Upper lobe of right lung (tissue), 1 donor: Measurements from ENCODE around the gene ZNF559. TPM values are rescaled to one million over a fixed set of nuclear protein-coding genes. Genes with fewer than 3 reads are reported as not detected.

ENCODE experiments used
- ATAC-seq: fragments of 200-7000 bp; cut with Tn5 transposase; one replicate; pipeline ENCODE4 v1.9.1; 2020; ENCODE audit warnings: mild to moderate bottlenecking, moderate library complexity
- DNase-seq: peaks from one replicate; pipeline ENCODE4 v3.0.0-alpha.2; 2020
- H3K27ac ChIP-seq: fragments of 200-600 bp; one replicate; pipeline ENCODE4 v1.8.0; 2022
- H3K27me3 ChIP-seq: fragments of 200-600 bp; one replicate; pipeline ENCODE4 v1.8.0; 2022; ENCODE audit warnings: mild to moderate bottlenecking
- H3K36me3 ChIP-seq: fragments of 200-600 bp; one replicate; pipeline ENCODE4 v1.8.0; 2022
- H3K4me1 ChIP-seq: fragments of 200-600 bp; one replicate; pipeline ENCODE4 v1.8.0; 2022
- H3K4me3 ChIP-seq: fragments of 200-600 bp; one replicate; pipeline ENCODE4 v1.8.0; 2022; ENCODE audit warnings: mild to moderate bottlenecking
- H3K9me3 ChIP-seq: fragments of 200-600 bp; one replicate; pipeline ENCODE4 v1.8.0; 2022
- intact Hi-C: fragments of 100-400 bp; cut with DNase I; formaldehyde crosslinking; loops from one replicate; pipeline ENCODE4 v1.11.0; 2022
- total RNA-seq: library from RNA; stranded (reverse); fragmentation: NEBNext Ultra II Directional; extraction: Animal tissue kit (Norgen Biotek cat#: 25700); gene quantifications from one replicate; pipeline ENCODE4 v1.2.1, GENCODE V29; 2021
- TF ChIP-seq, protein P1 (sequence below): fragments of 200-600 bp; IDR thresholded peaks from one replicate; pipeline ENCODE4 v1.8.0; 2022; ENCODE audit warnings: antibody characterized with exemption
- donor health status: DM: no; HTN: yes; CAD: no; lungs with severe emphysema.

ZNF559 gene
- total RNA-seq, 1 donor from 2014 or later: 21.2 TPM

DNA sequence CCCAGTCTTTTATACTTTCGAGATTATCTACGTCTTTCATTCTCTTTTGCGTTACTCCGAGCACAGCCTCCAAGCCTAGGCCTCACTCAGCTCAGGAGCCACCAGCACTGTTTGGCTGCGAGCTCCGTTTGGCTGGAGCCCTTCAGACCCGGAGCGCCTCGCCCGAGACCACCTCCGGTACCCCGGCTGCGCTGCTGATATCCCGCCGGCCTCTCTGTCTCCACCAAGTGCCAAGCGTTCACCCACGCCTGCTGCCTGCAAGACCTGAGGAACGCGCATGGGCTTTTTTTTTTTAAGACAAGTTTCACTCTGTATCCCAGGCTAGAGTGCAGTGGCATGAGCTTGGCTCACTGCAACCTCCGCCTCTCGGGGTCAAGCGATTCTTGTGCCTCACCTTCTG lies 24.7 kb downstream of the ZNF559 start:
- Histone ChIP-seq H3K4me3 (no peak overlapping the region), H3K9me3 (peaks cover 99% of the 10 kb centered on the region), H3K27me3 (no peaks in the 10 kb centered on the region), H3K36me3 (no peaks in the 10 kb centered on the region), H3K4me1 (no peaks in the 10 kb centered on the region), H3K27ac (no peak overlapping the region)
- intact Hi-C loops: no loop called here
- no peak for ATAC-seq
- TF ChIP-seq, protein P1, sequence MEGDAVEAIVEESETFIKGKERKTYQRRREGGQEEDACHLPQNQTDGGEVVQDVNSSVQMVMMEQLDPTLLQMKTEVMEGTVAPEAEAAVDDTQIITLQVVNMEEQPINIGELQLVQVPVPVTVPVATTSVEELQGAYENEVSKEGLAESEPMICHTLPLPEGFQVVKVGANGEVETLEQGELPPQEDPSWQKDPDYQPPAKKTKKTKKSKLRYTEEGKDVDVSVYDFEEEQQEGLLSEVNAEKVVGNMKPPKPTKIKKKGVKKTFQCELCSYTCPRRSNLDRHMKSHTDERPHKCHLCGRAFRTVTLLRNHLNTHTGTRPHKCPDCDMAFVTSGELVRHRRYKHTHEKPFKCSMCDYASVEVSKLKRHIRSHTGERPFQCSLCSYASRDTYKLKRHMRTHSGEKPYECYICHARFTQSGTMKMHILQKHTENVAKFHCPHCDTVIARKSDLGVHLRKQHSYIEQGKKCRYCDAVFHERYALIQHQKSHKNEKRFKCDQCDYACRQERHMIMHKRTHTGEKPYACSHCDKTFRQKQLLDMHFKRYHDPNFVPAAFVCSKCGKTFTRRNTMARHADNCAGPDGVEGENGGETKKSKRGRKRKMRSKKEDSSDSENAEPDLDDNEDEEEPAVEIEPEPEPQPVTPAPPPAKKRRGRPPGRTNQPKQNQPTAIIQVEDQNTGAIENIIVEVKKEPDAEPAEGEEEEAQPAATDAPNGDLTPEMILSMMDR: no peak
- no peak for DNase-seq

DNA sequence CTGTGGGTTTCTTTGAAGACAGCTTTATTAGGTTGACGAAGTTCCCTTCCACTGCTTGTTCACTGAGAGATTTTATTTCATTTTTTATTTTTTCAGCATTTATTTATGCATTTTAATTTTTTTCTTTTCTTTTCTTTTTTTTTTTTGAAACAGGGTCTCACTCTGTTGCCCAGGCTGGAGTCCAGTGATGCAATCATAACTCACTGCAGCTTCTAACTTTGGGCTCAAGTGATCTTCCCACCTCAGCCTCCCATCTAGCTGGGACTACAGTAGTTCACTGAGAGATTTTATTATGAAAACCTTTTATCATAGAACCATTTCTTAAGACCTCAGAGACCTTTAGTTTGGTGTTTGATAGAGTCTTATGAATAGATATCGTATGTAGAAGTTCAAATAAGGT lies 28.5 kb downstream of the ZNF559 start:
- Histone ChIP-seq H3K27me3 (no peaks in the 10 kb centered on the region), H3K4me1 (no peaks in the 10 kb centered on the region), H3K27ac (no peak overlapping the region), H3K36me3 (no peaks in the 10 kb centered on the region), H3K4me3 (no peak overlapping the region), H3K9me3 (peaks cover 89% of the 10 kb centered on the region)
- intact Hi-C loops: no loop called here
- DNase-seq (no peak), ATAC-seq (no peak)
- TF ChIP-seq, protein P1: no peak

DNA sequence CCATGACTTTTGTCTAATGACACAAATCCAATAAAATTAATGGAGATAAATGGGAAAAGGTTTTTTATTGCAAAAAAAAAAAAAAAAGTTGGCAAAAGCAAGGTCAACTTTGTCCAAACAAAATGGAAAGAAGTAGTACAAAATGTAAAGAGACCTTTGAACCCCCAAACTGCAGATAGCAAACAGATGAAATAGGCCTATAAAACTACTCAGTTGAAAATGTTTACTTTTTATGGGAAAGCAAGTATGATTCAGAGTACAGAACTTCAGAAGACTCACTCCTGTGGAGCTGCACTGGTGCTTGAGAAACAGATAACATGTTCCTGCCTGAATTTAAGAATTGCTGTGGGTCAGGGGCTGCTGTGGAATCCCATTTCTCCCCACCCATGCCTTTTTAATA lies 29.0 kb downstream of the ZNF559 start:
- Histone ChIP-seq H3K4me1 (no peaks in the 10 kb centered on the region), H3K4me3 (no peak overlapping the region), H3K36me3 (no peaks in the 10 kb centered on the region), H3K27ac (no peak overlapping the region), H3K9me3 (peaks cover 89% of the 10 kb centered on the region), H3K27me3 (no peaks in the 10 kb centered on the region)
- DNase-seq (no peak), ATAC-seq (no peak)
- intact Hi-C loops: no loop called here
- TF ChIP-seq, protein P1: no peak

DNA sequence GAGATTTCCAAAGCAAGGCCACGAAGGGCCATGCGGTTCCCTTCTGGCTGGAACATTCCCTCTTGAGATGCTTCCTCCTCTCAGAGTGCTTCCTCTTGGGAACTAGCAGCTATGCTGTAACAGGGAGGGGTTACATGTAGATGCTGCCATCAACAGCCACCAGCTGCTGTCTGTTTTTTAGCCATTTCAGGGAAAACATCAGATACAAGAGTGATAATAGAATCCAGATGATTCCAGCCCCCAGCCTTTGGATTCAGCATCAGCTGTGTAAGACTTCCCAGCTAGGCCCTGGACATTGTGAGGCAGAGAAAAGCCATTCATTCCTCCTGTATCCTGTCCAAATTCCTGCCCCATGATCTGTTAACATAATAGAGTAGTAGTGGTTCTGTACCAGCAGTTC lies 30.7 kb downstream of the ZNF559 start:
- Histone ChIP-seq H3K36me3 (no peaks in the 10 kb centered on the region), H3K27me3 (no peaks in the 10 kb centered on the region), H3K9me3 (peaks cover 86% of the 10 kb centered on the region), H3K4me3 (no peak overlapping the region), H3K27ac (no peak overlapping the region), H3K4me1 (no peaks in the 10 kb centered on the region)
- DNase-seq (no peak), ATAC-seq (no peak)
- TF ChIP-seq, protein P1: no peak
- intact Hi-C loops: no loop called here

DNA sequence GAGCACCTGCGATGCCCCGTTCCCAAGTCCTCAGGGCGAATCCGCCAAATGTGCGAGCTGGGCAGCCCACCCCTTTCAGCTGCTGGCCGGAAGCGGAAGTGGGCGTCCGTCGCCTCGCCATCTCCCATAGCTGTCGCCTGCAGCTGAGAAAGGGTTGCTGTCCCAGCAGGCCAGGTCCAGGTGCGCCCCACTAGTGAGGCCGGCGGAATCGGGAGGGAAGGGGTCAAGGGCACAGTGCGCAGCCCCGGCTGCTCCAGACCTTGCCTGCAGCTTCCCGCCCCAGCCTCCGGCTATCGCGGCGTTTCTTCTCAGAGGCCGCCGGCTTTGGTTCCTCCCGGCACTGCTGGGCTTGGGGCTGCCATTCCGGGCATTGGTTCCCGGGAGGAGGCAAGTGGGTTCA lies 38.9 kb downstream of the ZNF559 start, which contains the start of gene ZNF177:
Gene ZNF177, plus strand, starts transcription at position 109 of the 400 bp plus-strand sequence. CDS start 15,299 bp downstream, outside the sequence.
- no peak for ATAC-seq
- no peak for DNase-seq
- intact Hi-C loops: no loop called here

More for the DNA sequence above, 38.9 kb downstream of the ZNF559 start, which contains the start of gene ZNF177:
- TF ChIP-seq, protein P1: no peak
- H3K36me3 ChIP-seq: no peaks in the 10 kb centered on the region
- no peaks in the 10 kb centered on the region for H3K27me3 ChIP-seq
- peaks cover 69% of the 10 kb centered on the region for H3K9me3 ChIP-seq
- no peak within 1 kb of the TSS for H3K27ac ChIP-seq
- H3K4me3 ChIP-seq: no peak within 1 kb of the TSS
- H3K4me1 ChIP-seq: no peaks in the 10 kb centered on the region
